ENCODE results near the gene CSF1R. TPM values are rescaled to one million over a fixed set of nuclear protein-coding genes. Genes with fewer than 3 reads are reported as not detected.

CSF1R gene
- total RNA-seq: not detected in 2 replicates

GRCh38 chr5:150085950-150086715 is at the start of gene CSF1R:
Gene CSF1R (minus strand): TSS chr5:150086554. CDS start chr5:150086427, 127 bp downstream.

Other genes starting within 250 kb of the CSF1R start
- not detected in 2 replicates for gene PDE6A, start 141.8 kb downstream of the CSF1R start, total RNA-seq
- 13.6 and 22.3 TPM in 2 replicates for gene SLC26A2, start 125.8 kb downstream of the CSF1R start, total RNA-seq
- gene TIGD6, start 85.9 kb downstream of the CSF1R start, total RNA-seq: 3.6 and 4.0 TPM in 2 replicates
- gene HMGXB3, start 85.8 kb downstream of the CSF1R start, total RNA-seq: 21.4 and 27.4 TPM in 2 replicates
- gene PDGFRB, start 69.3 kb upstream of the CSF1R start, total RNA-seq: 0.97 and 11.9 TPM in 2 replicates
- not detected in 2 replicates for gene CDX1, start 80.2 kb upstream of the CSF1R start, total RNA-seq
- gene SLC6A7, start 103.5 kb upstream of the CSF1R start, total RNA-seq: not detected in 2 replicates
- gene CAMK2A, start 203.2 kb upstream of the CSF1R start, total RNA-seq: under 0.01 TPM in 1 of 2 replicates, not detected in the other
- gene ARSI, start 216.4 kb upstream of the CSF1R start, total RNA-seq: under 0.01 and 0.30 TPM in 2 replicates